Adrenal gland (tissue), 5 donors: ENCODE measurements around the gene KCNS1.

ENCODE experiments used
- CTCF ChIP-seq, 6 experiments: fragments of 450-650 bp in 4 of 6; fragments of 200-600 bp in 2 of 6; sonication (generic) in 1 of 6; IDR thresholded peaks; 1 replicate in 5 of 6; 2 replicates in 1 of 6; pipeline versions ENCODE4 v1.5.1 to v1.8.0; 2016 to 2021; ENCODE audit warnings: antibody characterized with exemption in 6 of 6, mild to moderate bottlenecking in 2 of 6, moderate library complexity in 1 of 6
- POLR2A ChIP-seq, 2 donors: fragments of 450-650 bp; IDR thresholded peaks; one replicate each; pipeline ENCODE4 v1.6.1; 2017; ENCODE audit warnings: antibody characterized with exemption in 2 of 2, mild to moderate bottlenecking in 2 of 2, moderate library complexity in 1 of 2
- donor health status: DM: no; HTN: no; CAD: no.

- TF ChIP-seq POLR2A (IDR thresholded peaks at IDR 0.05) (no peak), CTCF (IDR thresholded peaks at IDR 0.05) (no peak)
Measured at GRCh38 chr20:45085867-45086266, 15.1 kb downstream of the KCNS1 start.
